Fibroblast of lung (primary cell): ENCODE measurements around the gene CIAO2B. TPM values are rescaled to one million over a fixed set of nuclear protein-coding genes. Genes with fewer than 3 reads are reported as not detected.
"Not testable (repeated sequence)": the region's sequence is repeated elsewhere in the genome, so short reads cannot be mapped to it uniquely, and the experiment has no call there.

ENCODE experiments used
- DNase-seq, 2 donors: peaks; one replicate each; pipeline versions ENCODE4 v3.0.0 to v3.0.0-alpha.2; 2010; ENCODE audit warnings: low read depth in 2 of 2
- H2AFZ ChIP-seq: 2 replicates; pipeline ENCODE4 v1.5.1; 2012; ENCODE audit warnings: low read length, control low read depth, inconsistent platforms
- H3K27ac ChIP-seq: 2 replicates; pipeline ENCODE4 v1.5.1; 2011; ENCODE audit warnings: low read length, control low read depth; ENCODE audit not compliant: insufficient read depth
- H3K27me3 ChIP-seq: 2 replicates; pipeline ENCODE4 v1.5.1; 2011; ENCODE audit warnings: mild to moderate bottlenecking, low read length; ENCODE audit not compliant: control insufficient read depth, insufficient read depth
- H3K36me3 ChIP-seq: 2 replicates; pipeline ENCODE4 v1.5.1; 2011; ENCODE audit warnings: low read length; ENCODE audit not compliant: control insufficient read depth, insufficient read depth
- H3K4me1 ChIP-seq: 2 replicates; pipeline ENCODE4 v1.5.1; 2011; ENCODE audit warnings: low read length; ENCODE audit not compliant: control insufficient read depth, insufficient read depth; ENCODE audit errors: extremely low read depth
- H3K4me2 ChIP-seq: 2 replicates; pipeline ENCODE4 v1.5.1; 2011; ENCODE audit warnings: low read length, control low read depth; ENCODE audit not compliant: insufficient read depth; ENCODE audit errors: extremely low read depth
- H3K4me3 ChIP-seq, 4 experiments: fragments of 200-600 bp in 1 of 4; sonication (generic) in 1 of 4; replicated peaks in 1 of 4; 2 replicates each; pipeline ENCODE4 v1.5.1; 2011 to 2016; ENCODE audit warnings: low read length in 4 of 4, low read depth in 3 of 4, mild to moderate bottlenecking in 3 of 4, control low read depth in 2 of 4, inconsistent platforms in 1 of 4, mixed read lengths in 1 of 4; ENCODE audit not compliant: insufficient read depth in 1 of 4; ENCODE audit errors: control extremely low read depth in 1 of 4
- H3K79me2 ChIP-seq: 2 replicates; pipeline ENCODE4 v1.5.1; 2012; ENCODE audit warnings: mild to moderate bottlenecking, low read length, inconsistent platforms; ENCODE audit not compliant: control insufficient read depth, insufficient read depth
- H3K9ac ChIP-seq: 2 replicates; pipeline ENCODE4 v1.5.1; 2011; ENCODE audit warnings: mild to moderate bottlenecking, low read length, control low read depth; ENCODE audit not compliant: insufficient read depth
- H3K9me3 ChIP-seq: 2 replicates; pipeline ENCODE4 v1.5.1; 2012; ENCODE audit warnings: low read depth, low read length; ENCODE audit not compliant: control insufficient read depth, insufficient read depth
- H4K20me1 ChIP-seq: 2 replicates; pipeline ENCODE4 v1.5.1; 2011; ENCODE audit warnings: low read length; ENCODE audit not compliant: control insufficient read depth, insufficient read depth; ENCODE audit errors: extremely low read depth
- EZH2 ChIP-seq: IDR thresholded peaks from 2 replicates; pipeline ENCODE4 v1.5.1; 2012; ENCODE audit warnings: low read length, control low read depth, mild to moderate bottlenecking; ENCODE audit errors: missing control alignments
- polyA plus RNA-seq, 2 donors: library from polyadenylated mRNA; depleted of rRNA in 1 of 2; stranded (reverse) in 1 of 2; unstranded in 1 of 2; fragments of >200 nt; gene quantifications; 2 replicates each; pipeline ENCODE4 v1.2.1, GENCODE V29; 2011 to 2012; ENCODE audit warnings: missing spikeins in 1 of 2
- total RNA-seq: library from RNA; depleted of rRNA; stranded (reverse); fragments of >200 nt; gene quantifications from 2 replicates; pipeline ENCODE4 v1.2.1, GENCODE V29; 2014
- TF ChIP-seq, protein P1 (sequence below), 2 donors: IDR thresholded peaks in 1 of 2; conservative IDR thresholded peaks in 1 of 2; 1 replicate in 1 of 2; 2 replicates in 1 of 2; pipeline ENCODE4 v1.5.1; 2011 to 2012; ENCODE audit warnings: low read length in 2 of 2, control low read depth in 1 of 2, inconsistent platforms in 1 of 2, low read depth in 1 of 2, mild to moderate bottlenecking in 1 of 2

The CIAO2B gene
- total and polyA plus RNA-seq, 2 donors (not counting 1 experiment from before 2014, with no cell fraction given): 115 to 217 TPM

DNA sequence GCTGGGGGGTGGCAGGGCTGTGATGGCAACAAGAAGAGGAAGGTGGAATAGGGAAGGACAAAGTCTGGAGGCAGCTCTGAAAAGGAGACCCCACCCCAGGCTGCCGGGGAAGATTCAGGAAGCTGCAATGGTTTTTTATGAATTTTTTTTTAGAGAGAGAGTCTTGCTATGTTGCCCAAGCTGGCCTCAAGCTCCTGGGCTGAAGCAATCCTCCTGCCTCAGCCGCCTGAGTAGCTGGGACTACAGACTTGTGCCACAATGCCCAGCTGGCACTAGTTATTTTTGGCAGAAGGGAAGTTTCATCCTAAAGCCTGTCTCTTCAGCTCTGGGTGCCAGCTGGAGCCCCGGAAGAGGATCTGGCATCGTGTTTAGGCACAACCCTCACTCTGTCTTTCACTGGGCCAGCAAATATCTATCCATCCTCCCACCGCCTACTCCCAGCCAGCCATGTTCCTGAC lies 25.5 kb upstream of the CIAO2B start:
- no peak overlapping the region for H3K4me2 ChIP-seq
- H4K20me1 ChIP-seq: no peaks in the 10 kb centered on the region
- H3K79me2 ChIP-seq: no peaks in the 10 kb centered on the region
- no peaks in the 10 kb centered on the region for H3K4me1 ChIP-seq
- DNase-seq: no peak
- H3K4me3 ChIP-seq: no peak overlapping the region
- TF ChIP-seq EZH2: no peak
- TF ChIP-seq, protein P1, sequence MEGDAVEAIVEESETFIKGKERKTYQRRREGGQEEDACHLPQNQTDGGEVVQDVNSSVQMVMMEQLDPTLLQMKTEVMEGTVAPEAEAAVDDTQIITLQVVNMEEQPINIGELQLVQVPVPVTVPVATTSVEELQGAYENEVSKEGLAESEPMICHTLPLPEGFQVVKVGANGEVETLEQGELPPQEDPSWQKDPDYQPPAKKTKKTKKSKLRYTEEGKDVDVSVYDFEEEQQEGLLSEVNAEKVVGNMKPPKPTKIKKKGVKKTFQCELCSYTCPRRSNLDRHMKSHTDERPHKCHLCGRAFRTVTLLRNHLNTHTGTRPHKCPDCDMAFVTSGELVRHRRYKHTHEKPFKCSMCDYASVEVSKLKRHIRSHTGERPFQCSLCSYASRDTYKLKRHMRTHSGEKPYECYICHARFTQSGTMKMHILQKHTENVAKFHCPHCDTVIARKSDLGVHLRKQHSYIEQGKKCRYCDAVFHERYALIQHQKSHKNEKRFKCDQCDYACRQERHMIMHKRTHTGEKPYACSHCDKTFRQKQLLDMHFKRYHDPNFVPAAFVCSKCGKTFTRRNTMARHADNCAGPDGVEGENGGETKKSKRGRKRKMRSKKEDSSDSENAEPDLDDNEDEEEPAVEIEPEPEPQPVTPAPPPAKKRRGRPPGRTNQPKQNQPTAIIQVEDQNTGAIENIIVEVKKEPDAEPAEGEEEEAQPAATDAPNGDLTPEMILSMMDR (conservative IDR thresholded peaks at IDR 0.05 in 1 of 2, IDR thresholded peaks at IDR 0.05 in 1 of 2; ENCODE audit: low read depth in 1 of 2, low read length in 2 of 2): no peak
- H3K27me3 ChIP-seq: peaks cover 7% of the 10 kb centered on the region
- H2AFZ ChIP-seq: no peak overlapping the region
- no peak overlapping the region for H3K27ac ChIP-seq
- no peaks in the 10 kb centered on the region for H3K36me3 ChIP-seq
- no peak overlapping the region for H3K9ac ChIP-seq
- H3K9me3 ChIP-seq: no peaks in the 10 kb centered on the region

- Histone ChIP-seq H2AFZ (no peak overlapping the region), H3K9me3 (no peaks in the 10 kb centered on the region)
- TF ChIP-seq, protein P1 (conservative IDR thresholded peaks at IDR 0.05 in 1 of 2, IDR thresholded peaks at IDR 0.05 in 1 of 2; ENCODE audit: low read depth in 1 of 2, low read length in 2 of 2): no peak
- TF ChIP-seq EZH2: no peak
These were observed 24.9 kb upstream of the CIAO2B start for GRCh38 chr16:66958857-66959703.

DNA sequence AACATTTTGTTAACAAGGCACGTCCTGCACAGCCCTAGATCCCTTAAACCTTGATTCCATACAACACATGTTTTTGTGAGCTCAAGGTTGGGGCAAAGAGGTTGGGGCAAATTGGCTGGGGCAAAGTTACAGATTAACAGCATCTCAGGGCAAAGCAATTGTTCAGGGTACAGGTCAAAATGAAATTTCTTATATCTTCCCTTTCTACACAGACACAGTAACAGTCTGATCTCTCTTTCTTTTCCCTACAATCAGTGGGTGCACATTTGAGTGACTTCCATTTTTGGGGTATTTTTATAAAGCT lies 21.9 kb upstream of the CIAO2B start:
- not testable (repeated sequence) for H3K4me1 ChIP-seq, H3K27ac ChIP-seq, DNase-seq, H3K36me3 ChIP-seq, H4K20me1 ChIP-seq, H2AFZ ChIP-seq, H3K9me3 ChIP-seq, H3K4me3 ChIP-seq, H3K9ac ChIP-seq, H3K4me2 ChIP-seq, H3K27me3 ChIP-seq, H3K79me2 ChIP-seq

More at GRCh38 chr16:66958857-66959703, 24.9 kb upstream of the CIAO2B start:
- Histone ChIP-seq H3K27ac (no peak overlapping the region), H3K9ac (no peak overlapping the region), H3K4me1 (no peaks in the 10 kb centered on the region), H4K20me1 (no peaks in the 10 kb centered on the region), H3K79me2 (no peaks in the 10 kb centered on the region), H3K27me3 (peaks cover 7% of the 10 kb centered on the region), H3K4me3 (no peak overlapping the region), H3K4me2 (no peak overlapping the region), H3K36me3 (no peaks in the 10 kb centered on the region)
- no peak for DNase-seq

- not testable (repeated sequence) for H3K4me1 ChIP-seq, H4K20me1 ChIP-seq, DNase-seq, H3K9ac ChIP-seq, H3K27ac ChIP-seq, H3K79me2 ChIP-seq, H3K27me3 ChIP-seq, H2AFZ ChIP-seq, H3K4me3 ChIP-seq, H3K4me2 ChIP-seq, H3K9me3 ChIP-seq, H3K36me3 ChIP-seq
These were observed 21.4 kb upstream of the CIAO2B start for GRCh38 chr16:66955363-66956153.
